CD8-positive, alpha-beta memory T cell (primary cell): Measurements from ENCODE around the gene ANXA9. TPM values are rescaled to one million over a fixed set of nuclear protein-coding genes. Genes with fewer than 3 reads are reported as not detected.

Experiments
- CTCF ChIA-PET: fragments of 350-600 bp; sonication (Branson Sonifier 250); formaldehyde crosslinking; loops from one replicate; lab custom pipeline; 2021; ENCODE audit warnings: antibody characterized with exemption; lab: Charles Lee
- POLR2A ChIA-PET: fragments of 350-600 bp; sonication (Branson Sonifier 250); formaldehyde crosslinking; loops from one replicate; lab custom pipeline; 2021; ENCODE audit warnings: antibody characterized with exemption; lab: Charles Lee
- DNase-seq, 5 donors: peaks; one replicate each; pipeline versions ENCODE4 v3.0.0 to v3.0.0-alpha.2; 2020 to 2022; ENCODE audit warnings: mixed read lengths in 1 of 5
- H3K27ac ChIP-seq: one replicate; pipeline ENCODE4 v1.7.0; 2013; ENCODE audit warnings: low read depth, mild to moderate bottlenecking, low read length, moderate library complexity
- H3K27me3 ChIP-seq: 2 replicates; pipeline ENCODE4 v1.7.0; 2013; ENCODE audit warnings: low read length, mild to moderate bottlenecking; ENCODE audit not compliant: insufficient read depth, poor library complexity, severe bottlenecking
- H3K36me3 ChIP-seq: 2 replicates; pipeline ENCODE4 v1.7.0; 2013; ENCODE audit warnings: mild to moderate bottlenecking, low read length, moderate library complexity; ENCODE audit not compliant: insufficient read depth
- H3K4me1 ChIP-seq: 2 replicates; pipeline ENCODE4 v1.7.0; 2013; ENCODE audit warnings: mild to moderate bottlenecking, low read length, moderate library complexity; ENCODE audit not compliant: insufficient read depth
- H3K4me3 ChIP-seq: 2 replicates; pipeline ENCODE4 v1.7.0; 2013; ENCODE audit warnings: mild to moderate bottlenecking, low read length
- H3K9me3 ChIP-seq: 2 replicates; pipeline ENCODE4 v1.7.0; 2013; ENCODE audit warnings: mild to moderate bottlenecking, low read length
- H3K27ac Mint-ChIP-seq, 8 donors: one replicate each; pipeline ENCODE4 v1.8.0; 2020 to 2021; ENCODE audit warnings: mixed read lengths in 8 of 8, mild to moderate bottlenecking in 6 of 8, inconsistent platforms in 3 of 8, moderate library complexity in 3 of 8
- H3K27me3 Mint-ChIP-seq, 2 donors: one replicate each; pipeline ENCODE4 v1.8.0; 2020 to 2021; ENCODE audit warnings: mixed read lengths in 2 of 2, mild to moderate bottlenecking in 1 of 2, moderate library complexity in 1 of 2
- H3K36me3 Mint-ChIP-seq, 3 donors: one replicate each; pipeline ENCODE4 v1.8.0; 2020 to 2021; ENCODE audit warnings: mixed read lengths in 3 of 3, inconsistent platforms in 1 of 3, mild to moderate bottlenecking in 1 of 3
- H3K4me1 Mint-ChIP-seq, 3 donors: one replicate each; pipeline ENCODE4 v1.8.0; 2020 to 2021; ENCODE audit warnings: mixed read lengths in 3 of 3, inconsistent platforms in 1 of 3, mild to moderate bottlenecking in 1 of 3
- H3K4me3 Mint-ChIP-seq, 7 donors: one replicate each; pipeline ENCODE4 v1.8.0; 2020 to 2021; ENCODE audit warnings: mixed read lengths in 7 of 7, mild to moderate bottlenecking in 6 of 7, moderate library complexity in 4 of 7, inconsistent platforms in 2 of 7
- H3K9me3 Mint-ChIP-seq, 5 donors: one replicate each; pipeline ENCODE4 v1.8.0; 2020 to 2022; ENCODE audit warnings: mixed read lengths in 5 of 5, mild to moderate bottlenecking in 3 of 5, moderate library complexity in 2 of 5, inconsistent platforms in 1 of 5
- polyA plus RNA-seq: library from polyadenylated mRNA; unstranded; fragments of 300-500 nt; fragmentation: Illumina TruSeq; gene quantifications from one replicate; pipeline ENCODE4 v1.2.3, GENCODE V29; 2021
- total RNA-seq, 2 experiments: library from RNA; stranded (reverse); gene quantifications; one replicate each; pipeline ENCODE4 v1.2.3, GENCODE V29; 2021

ANXA9 gene
- total and polyA plus RNA-seq, 3 experiments from 2014 or later: not detected

DNA sequence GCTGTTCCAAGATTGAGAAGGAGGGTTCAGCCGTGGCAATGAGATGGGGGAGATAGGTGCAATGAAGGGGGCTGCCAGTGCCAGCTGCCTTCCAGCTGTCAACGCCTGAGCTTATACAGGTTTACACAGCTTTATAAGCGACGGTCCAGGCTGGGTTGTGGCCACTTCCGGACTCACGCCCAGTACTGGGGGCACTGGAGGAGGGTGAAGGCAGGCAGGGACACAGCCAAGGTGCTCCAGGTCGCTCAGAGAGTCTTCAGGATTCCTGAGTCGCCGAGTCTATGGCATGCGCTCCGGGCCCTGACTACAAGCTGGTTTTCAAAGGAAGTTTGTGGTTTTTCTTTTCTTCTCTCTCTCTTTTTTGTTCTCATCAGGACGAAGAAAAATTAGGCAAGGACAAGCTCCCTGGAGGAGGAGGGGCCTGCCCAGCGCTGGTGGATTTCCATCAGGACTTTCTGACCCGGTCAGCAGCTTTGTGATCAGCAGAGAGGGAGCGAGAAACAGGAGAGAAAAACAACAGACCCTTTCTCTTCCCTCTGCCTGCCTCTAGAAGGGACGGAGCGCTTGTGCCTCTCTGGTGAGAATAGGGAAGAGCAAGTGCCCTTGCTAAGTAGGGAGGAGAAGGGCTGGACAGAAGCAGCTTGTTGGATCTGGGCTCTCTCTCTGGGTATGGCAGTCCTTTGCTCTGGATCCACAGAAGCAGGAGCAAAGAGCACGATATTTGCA is 24.4 kb downstream of the ANXA9 start, which contains the start of gene MINDY1:
TSS of gene MINDY1 (minus strand) at position 576 of the 726 bp plus-strand sequence. CDS start 4,285 bp downstream, outside the sequence.
- Histone ChIP-seq H3K4me1 (peaks cover 78% of the 10 kb centered on the region), H3K9me3 (no peaks in the 10 kb centered on the region), H3K36me3 (peaks cover 4% of the 10 kb centered on the region), H3K27ac (peak within 1 kb of the TSS; percentile 89), H3K4me3 (peak within 1 kb of the TSS; percentile 77), H3K27me3 (no peaks in the 10 kb centered on the region)
- ChIA-PET CTCF (interaction anchor here (0.8 to 3.2 kb wide), 14 partner anchors 11 to 447 kb away, joined by 3 to 26 read pairs (median 4); partner anchors contain the start of genes CDC42SE1 and TNFAIP8L2), POLR2A (interaction anchor here (0.7 to 0.8 kb wide), 2 partner anchors 41 to 377 kb away, joined by 3 read pairs; partner anchors contain the start of gene C1orf56)
- H3K4me3 Mint-ChIP-seq: peak within 1 kb of the TSS; percentile 82 to 98 (median 93)
- peaks cover 0 to 14% (median 0%) of the 10 kb centered on the region in 3 donors for H3K36me3 Mint-ChIP-seq
- peak in 3 of 5 donors; percentile 3 to 53 (median 43) for DNase-seq
- peak within 1 kb of the TSS; percentile 91 to 100 (median 99) for H3K27ac Mint-ChIP-seq
- no peaks in the 10 kb centered on the region for H3K9me3 Mint-ChIP-seq
- no peaks in the 10 kb centered on the region for H3K27me3 Mint-ChIP-seq
- H3K4me1 Mint-ChIP-seq: peaks cover 62 to 90% (median 85%) of the 10 kb centered on the region in 3 donors

DNA sequence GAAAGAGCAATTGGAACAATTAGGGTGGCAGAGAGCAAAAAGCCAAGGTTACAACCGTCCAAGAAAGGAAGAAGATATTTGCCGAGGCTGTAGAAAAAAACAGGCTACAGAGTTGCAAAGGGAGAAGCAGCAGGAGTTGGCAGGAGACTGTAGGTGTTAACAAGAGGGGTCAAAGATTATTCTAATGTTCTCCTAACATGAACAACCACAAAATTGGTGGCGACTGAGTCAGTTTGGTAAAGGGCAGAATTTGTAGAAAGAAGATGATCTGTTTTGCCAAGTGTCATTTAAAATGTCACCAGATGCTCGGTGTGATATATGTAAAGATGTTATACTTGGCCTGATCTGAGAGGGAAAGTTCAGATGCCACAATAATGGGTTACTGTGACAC is 25.8 kb downstream of the ANXA9 start:
- Mint-ChIP-seq H3K27me3 (no peaks in the 10 kb centered on the region), H3K4me3 (peak overlapping the region; percentile 82 to 98 (median 93)), H3K4me1 (peaks cover 64 to 86% (median 81%) of the 10 kb centered on the region in 3 donors), H3K27ac (peak overlapping the region; percentile 91 to 100 (median 99)), H3K9me3 (no peaks in the 10 kb centered on the region), H3K36me3 (peaks cover 0 to 20% (median 1%) of the 10 kb centered on the region in 3 donors)
- CTCF ChIA-PET: interaction anchor here (0.7 to 2.9 kb wide), 3 partner anchors 17 to 176 kb away, joined by 3 to 15 read pairs (median 7); no protein-coding TSS in a partner anchor
- H3K4me3 ChIP-seq: peak overlapping the region; percentile 69
- no peaks in the 10 kb centered on the region for H3K36me3 ChIP-seq
- peak overlapping the region; percentile 89 for H3K27ac ChIP-seq
- POLR2A ChIA-PET: no interaction called here
- H3K9me3 ChIP-seq: no peaks in the 10 kb centered on the region
- peaks cover 65% of the 10 kb centered on the region for H3K4me1 ChIP-seq
- DNase-seq: no peak
- H3K27me3 ChIP-seq: no peaks in the 10 kb centered on the region

- ChIA-PET CTCF (interaction anchor here (0.7 to 2.9 kb wide), 3 partner anchors 16 to 175 kb away, joined by 3 to 7 read pairs (median 3); partner anchors contain the start of gene TNFAIP8L2), POLR2A (interaction anchor here (0.5 to 0.6 kb wide), 2 partner anchors 49 to 84 kb away, joined by 4 read pairs; no protein-coding TSS in a partner anchor)
- Mint-ChIP-seq H3K36me3 (peaks cover 0 to 26% (median 1%) of the 10 kb centered on the region in 3 donors), H3K9me3 (no peaks in the 10 kb centered on the region), H3K4me1 (peaks cover 61 to 86% (median 81%) of the 10 kb centered on the region in 3 donors), H3K27ac (peak within 1 kb of the TSS; percentile 91 to 100 (median 99)), H3K4me3 (peak within 1 kb of the TSS; percentile 82 to 98 (median 93)), H3K27me3 (no peaks in the 10 kb centered on the region)
- Histone ChIP-seq H3K4me1 (peaks cover 59% of the 10 kb centered on the region), H3K4me3 (peak within 1 kb of the TSS; percentile 69), H3K9me3 (no peaks in the 10 kb centered on the region), H3K27me3 (no peaks in the 10 kb centered on the region), H3K36me3 (no peaks in the 10 kb centered on the region), H3K27ac (peak within 1 kb of the TSS; percentile 89)
- peak; percentile 94 to 98 (median 96) for DNase-seq
These were observed 26.4 kb downstream of the ANXA9 start, which contains the start of gene PRUNE1 for GRCh38 chr1:151008244-151009205. TSS of gene PRUNE1 (plus strand) at chr1:151008449. CDS start at chr1:151008633, 184 bp downstream.

DNA sequence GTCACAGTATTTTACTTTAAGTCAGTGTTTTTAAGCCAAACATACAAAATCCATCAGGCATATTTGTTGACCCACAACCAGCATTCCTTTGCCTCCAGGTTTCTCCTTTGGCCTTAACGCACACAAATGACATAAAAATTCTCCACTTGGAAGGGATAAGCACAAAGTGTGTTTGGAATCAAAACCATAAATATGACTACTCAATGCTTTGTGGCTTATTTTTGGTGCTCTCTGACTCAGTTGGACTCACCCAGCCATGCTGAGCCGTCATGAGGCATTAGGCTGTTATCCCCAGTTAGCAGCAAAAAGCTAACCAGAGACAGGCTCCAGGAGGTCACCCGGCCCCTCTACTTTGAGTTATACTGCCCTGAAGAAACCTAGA is 27.1 kb downstream of the ANXA9 start:
- Histone ChIP-seq H3K4me3 (peak overlapping the region; percentile 69), H3K27ac (peak overlapping the region; percentile 82), H3K36me3 (no peaks in the 10 kb centered on the region), H3K4me1 (peaks cover 54% of the 10 kb centered on the region), H3K27me3 (no peaks in the 10 kb centered on the region), H3K9me3 (no peaks in the 10 kb centered on the region)
- POLR2A ChIA-PET: interaction anchor here (0.5 to 0.6 kb wide), 3 partner anchors 48 to 235 kb away, joined by 3 to 4 read pairs (median 4); no protein-coding TSS in a partner anchor
- no peak for DNase-seq
- peaks cover 62 to 83% (median 79%) of the 10 kb centered on the region in 3 donors for H3K4me1 Mint-ChIP-seq
- H3K9me3 Mint-ChIP-seq: no peaks in the 10 kb centered on the region
- H3K27ac Mint-ChIP-seq: peak overlapping the region; percentile 91 to 100 (median 99)
- peaks cover 0 to 27% (median 1%) of the 10 kb centered on the region in 3 donors for H3K36me3 Mint-ChIP-seq
- CTCF ChIA-PET: interaction anchor here (1.3 to 2.9 kb wide), 2 partner anchors 15 to 147 kb away, joined by 3 to 7 read pairs; partner anchors contain the start of gene TNFAIP8L2
- H3K4me3 Mint-ChIP-seq: peak overlapping the region; percentile 82 to 98 (median 93)
- no peaks in the 10 kb centered on the region for H3K27me3 Mint-ChIP-seq

GRCh38 chr1:151009674-151010345 is 27.7 kb downstream of the ANXA9 start:
- POLR2A ChIA-PET: interaction anchor here (0.5 to 0.6 kb wide), 2 partner anchors 48 to 235 kb away, joined by 3 to 4 read pairs; no protein-coding TSS in a partner anchor
- Mint-ChIP-seq H3K4me1 (peaks cover 62 to 82% (median 79%) of the 10 kb centered on the region in 3 donors), H3K4me3 (peak overlapping the region; percentile 82 to 98 (median 93)), H3K27me3 (no peaks in the 10 kb centered on the region), H3K36me3 (peaks cover 0 to 32% (median 1%) of the 10 kb centered on the region in 3 donors), H3K27ac (peak overlapping the region in 7 of 8 donors; percentile 69 to 100 (median 99)), H3K9me3 (no peaks in the 10 kb centered on the region)
- Histone ChIP-seq H3K4me1 (peaks cover 52% of the 10 kb centered on the region), H3K27me3 (no peaks in the 10 kb centered on the region), H3K4me3 (peak overlapping the region; percentile 69), H3K36me3 (no peaks in the 10 kb centered on the region), H3K9me3 (no peaks in the 10 kb centered on the region), H3K27ac (peak overlapping the region; percentile 82)
- CTCF ChIA-PET: interaction anchor here (1.3 to 2.9 kb wide), 2 partner anchors 15 to 147 kb away, joined by 3 to 7 read pairs; partner anchors contain the start of gene TNFAIP8L2
- no peak for DNase-seq

- Histone ChIP-seq H3K4me3 (no peak overlapping the region), H3K4me1 (peaks cover 49% of the 10 kb centered on the region), H3K27me3 (no peaks in the 10 kb centered on the region), H3K9me3 (no peaks in the 10 kb centered on the region), H3K36me3 (no peaks in the 10 kb centered on the region), H3K27ac (no peak overlapping the region)
- peak overlapping the region in 4 of 7 donors; percentile 13 to 92 (median 86) for H3K4me3 Mint-ChIP-seq
- no peak for DNase-seq
- H3K9me3 Mint-ChIP-seq: no peaks in the 10 kb centered on the region
- H3K4me1 Mint-ChIP-seq: peaks cover 62 to 79% (median 78%) of the 10 kb centered on the region in 3 donors
- ChIA-PET POLR2A (no interaction called here), CTCF (interaction anchor here (2.9 kb wide), 1 partner anchor 14 kb away, joined by 7 read pairs; no protein-coding TSS in a partner anchor)
- no peaks in the 10 kb centered on the region for H3K27me3 Mint-ChIP-seq
- H3K27ac Mint-ChIP-seq: peak overlapping the region in 3 of 8 donors; percentile 17 to 69 (median 63)
- H3K36me3 Mint-ChIP-seq: peaks cover 0 to 32% (median 1%) of the 10 kb centered on the region in 3 donors
These were observed 28.2 kb downstream of the ANXA9 start for GRCh38 chr1:151010346-151010726.
